SK-N-SH (cell line): ENCODE data around the gene PLET1.

Experiments
- EZH2phosphoT487 ChIP-seq: fragments of 200-600 bp; sonication (generic); IDR thresholded peaks from 2 replicates; pipeline ENCODE4 v1.6.1; 2017; ENCODE audit warnings: low read depth, mixed run types, mild to moderate bottlenecking, antibody characterized with exemption, moderate library complexity, borderline replicate concordance
- TEAD4 ChIP-seq: IDR thresholded peaks from 2 replicates; pipeline ENCODE4 v1.4.0; 2012; ENCODE audit warnings: mild to moderate bottlenecking, borderline replicate concordance; ENCODE audit not compliant: insufficient read depth
- TF ChIP-seq, protein P1 (sequence below): fragments of 200-600 bp; sonication (generic); IDR thresholded peaks from 2 replicates; pipeline ENCODE4 v1.6.1; 2017; ENCODE audit warnings: antibody characterized with exemption, mild to moderate bottlenecking, moderate library complexity

DNA sequence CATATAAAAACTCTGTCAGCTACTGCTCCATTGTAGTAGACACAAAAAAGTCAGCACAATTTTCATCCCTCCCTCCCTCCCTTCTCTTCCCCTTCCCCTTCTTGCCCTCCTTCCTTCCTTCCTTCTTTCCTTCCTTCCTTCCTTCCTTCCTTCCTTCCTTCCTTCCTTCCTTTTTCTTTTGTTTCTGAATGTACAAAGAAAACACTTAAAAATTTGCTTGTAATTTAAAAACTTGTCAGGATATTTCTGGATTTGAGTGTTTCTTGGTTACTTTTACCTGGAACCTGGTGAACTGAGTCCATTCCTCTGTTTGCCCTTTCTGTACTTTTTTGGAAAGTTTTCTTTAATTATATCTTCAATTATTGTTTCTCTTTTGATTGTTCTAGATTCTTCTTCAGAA, 31.5 kb upstream of the PLET1 start:
- TF ChIP-seq, protein P1, sequence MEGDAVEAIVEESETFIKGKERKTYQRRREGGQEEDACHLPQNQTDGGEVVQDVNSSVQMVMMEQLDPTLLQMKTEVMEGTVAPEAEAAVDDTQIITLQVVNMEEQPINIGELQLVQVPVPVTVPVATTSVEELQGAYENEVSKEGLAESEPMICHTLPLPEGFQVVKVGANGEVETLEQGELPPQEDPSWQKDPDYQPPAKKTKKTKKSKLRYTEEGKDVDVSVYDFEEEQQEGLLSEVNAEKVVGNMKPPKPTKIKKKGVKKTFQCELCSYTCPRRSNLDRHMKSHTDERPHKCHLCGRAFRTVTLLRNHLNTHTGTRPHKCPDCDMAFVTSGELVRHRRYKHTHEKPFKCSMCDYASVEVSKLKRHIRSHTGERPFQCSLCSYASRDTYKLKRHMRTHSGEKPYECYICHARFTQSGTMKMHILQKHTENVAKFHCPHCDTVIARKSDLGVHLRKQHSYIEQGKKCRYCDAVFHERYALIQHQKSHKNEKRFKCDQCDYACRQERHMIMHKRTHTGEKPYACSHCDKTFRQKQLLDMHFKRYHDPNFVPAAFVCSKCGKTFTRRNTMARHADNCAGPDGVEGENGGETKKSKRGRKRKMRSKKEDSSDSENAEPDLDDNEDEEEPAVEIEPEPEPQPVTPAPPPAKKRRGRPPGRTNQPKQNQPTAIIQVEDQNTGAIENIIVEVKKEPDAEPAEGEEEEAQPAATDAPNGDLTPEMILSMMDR: no peak
- TF ChIP-seq TEAD4: no peak
- TF ChIP-seq EZH2phosphoT487: no peak
